ENCODE measurements around the gene TUBB6.

The TUBB6 gene

DNA sequence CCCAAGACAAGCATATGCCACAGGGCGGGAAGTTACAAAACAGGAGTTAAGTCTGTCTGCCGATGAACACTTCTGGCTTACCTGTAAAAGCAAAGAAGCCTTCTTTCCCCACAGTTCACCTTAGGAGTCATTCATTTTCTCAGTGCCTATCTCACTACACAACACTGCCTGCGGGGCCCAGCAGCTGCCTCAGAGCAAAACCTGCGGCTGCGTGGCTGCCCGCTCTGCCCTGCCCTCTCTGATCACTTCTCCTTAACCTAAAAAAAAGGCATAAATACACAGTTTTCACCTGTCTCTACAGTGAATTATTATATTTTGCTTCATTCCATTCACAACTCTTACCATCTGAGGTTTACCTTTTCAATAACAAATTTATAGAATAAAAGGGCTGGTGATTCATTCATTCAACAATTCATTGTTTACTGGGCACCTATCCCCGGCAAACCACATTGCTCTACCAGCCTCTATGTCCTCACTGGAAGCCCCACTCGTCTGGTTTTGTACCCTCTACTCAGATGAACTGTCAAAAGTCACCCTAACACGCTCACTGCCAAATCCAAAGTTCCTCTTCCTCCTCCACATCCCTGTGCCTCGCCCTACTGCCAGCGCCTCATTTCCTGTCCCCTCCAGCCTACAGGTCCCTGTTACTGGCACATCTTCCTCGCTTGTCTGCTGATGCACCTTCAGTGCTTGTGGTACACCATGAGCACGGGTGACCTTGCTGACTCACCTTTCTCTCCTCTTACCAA lies 37.6 kb downstream of the TUBB6 start:
- no peak for DNase-seq

DNA sequence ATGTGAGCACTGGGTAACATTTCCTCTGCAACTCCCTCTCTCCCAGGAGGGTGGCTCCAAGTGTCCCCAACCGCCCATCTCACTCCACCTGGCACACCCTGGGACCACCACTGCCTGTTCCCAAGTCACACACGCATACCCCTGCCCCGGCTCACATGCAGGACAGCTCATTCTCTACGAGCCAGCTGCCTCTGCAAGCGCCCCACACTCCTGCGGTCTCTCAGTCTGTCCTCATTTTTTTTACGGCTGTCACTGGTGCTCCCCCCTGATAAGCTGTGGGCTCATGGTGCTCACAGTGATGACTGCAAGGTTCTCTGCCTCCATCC lies 38.2 kb downstream of the TUBB6 start:
- no peak for DNase-seq

DNA sequence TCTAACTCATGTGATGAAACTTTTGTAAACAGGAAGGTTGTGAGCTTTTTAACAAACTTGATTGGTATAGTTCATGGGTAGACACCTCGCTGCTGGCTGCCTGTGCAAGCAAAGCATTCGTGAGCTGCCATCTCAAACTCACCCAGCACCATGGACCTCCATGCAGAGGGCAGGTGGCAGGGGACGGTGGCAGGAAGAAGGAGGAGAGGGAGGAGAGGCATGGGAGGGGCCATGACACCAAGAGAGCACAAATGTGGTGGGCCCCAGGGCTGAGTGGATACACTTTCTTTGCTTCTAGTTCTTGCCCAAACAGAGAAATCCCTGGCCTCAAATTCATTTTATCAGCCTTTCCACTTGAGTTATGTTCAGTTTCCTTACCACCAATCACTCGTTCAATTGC lies 39.9 kb downstream of the TUBB6 start:
- no peak for DNase-seq

DNA sequence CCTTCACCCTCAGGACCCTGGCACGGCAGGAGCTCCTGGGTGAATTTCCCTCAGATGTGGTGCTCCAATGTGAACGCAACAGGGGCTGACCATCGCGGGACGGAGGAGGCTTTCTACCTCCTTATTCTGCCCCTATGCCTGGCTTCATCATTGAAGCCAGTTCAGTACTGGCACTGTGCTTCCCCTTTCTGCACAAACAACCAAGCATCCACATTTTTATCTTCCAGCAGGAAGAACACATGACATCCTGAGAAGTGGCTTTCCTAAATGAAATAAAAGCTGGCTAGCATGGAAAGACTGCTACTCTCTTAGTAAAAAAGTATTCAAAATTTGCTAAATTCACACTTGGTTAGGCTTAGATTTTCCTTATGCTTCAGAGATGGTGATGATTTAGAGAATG lies 44.1 kb downstream of the TUBB6 start:
- no peak for DNase-seq

DNA sequence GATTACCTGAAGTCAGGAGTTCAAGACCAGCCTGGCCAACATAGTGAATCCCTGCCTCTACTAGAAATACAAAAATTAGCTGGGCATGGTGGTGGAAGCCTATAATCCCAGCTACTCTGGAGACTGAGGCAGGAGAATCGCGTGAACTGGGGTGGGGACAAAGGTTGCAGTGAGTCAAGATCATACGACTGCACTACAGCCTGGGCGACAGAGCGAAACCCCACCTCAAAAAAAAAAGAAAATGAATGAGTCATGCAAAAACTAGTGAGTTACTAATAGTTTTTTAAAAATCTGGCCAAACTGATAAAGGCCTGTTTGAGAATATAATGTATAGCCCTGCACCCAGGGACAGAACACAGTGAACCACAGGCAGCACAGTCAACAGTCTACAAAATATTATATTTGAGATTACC lies 51.5 kb downstream of the TUBB6 start:
- no peak for DNase-seq

DNA sequence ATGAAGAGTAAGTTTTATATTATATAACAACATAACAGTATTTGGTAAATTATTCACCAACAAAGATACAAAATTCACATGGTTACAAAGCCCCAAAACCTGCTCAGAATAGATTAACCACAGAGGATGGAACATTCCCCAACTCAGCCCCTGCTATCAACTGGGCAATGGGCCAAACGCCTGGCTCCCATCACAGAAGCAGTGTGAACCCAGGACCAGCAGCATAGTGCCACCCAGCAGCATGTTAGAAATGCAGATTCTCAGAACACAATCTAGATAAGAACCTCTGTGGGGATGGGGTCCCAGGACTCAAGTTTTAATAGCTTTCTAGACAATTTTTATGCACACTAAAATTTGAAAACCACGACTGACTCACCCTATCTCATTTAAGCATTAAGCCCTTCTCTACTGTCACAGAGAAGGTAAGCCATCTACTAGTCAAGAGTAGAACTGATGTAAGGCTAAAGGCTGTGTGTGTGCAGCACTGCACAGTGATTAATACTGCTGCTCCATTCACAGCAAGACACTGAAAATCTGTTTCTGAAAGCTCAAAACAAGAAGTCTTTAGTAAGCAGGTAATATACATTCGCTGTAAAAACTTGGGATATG lies 53.8 kb downstream of the TUBB6 start:
- no peak for DNase-seq

DNA sequence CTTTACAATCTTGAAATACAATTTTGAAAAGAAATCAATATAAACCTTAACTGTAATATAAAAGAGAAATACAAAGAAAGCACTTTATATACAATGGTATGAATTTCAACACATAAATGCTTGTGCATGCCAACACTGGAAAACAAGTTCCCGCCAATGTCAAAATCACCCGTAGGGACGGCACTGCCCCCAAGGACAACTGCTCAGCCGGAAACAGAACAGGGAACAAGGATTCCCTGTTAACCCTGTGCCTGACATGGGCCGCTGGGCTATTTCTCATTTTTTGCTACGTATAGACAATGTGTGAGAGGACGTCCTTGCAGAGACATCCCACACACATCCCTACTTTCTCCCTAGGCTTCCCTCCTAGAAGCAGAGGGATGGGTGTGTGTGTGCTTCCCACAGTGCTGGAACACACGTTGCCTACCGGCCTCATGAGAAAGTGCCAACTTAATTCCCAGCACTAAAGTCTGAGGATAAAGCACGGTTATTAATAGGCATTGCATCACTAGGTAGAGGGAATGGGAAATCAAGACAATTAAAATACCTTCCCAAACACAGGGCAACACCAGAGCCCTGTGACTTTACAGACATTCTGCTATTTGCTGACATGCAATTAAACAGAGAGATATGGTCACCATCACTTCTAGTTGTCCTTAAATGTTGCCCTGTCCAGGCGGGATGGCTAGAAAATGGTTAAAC lies 54.6 kb downstream of the TUBB6 start:
- DNase-seq: no peak

DNA sequence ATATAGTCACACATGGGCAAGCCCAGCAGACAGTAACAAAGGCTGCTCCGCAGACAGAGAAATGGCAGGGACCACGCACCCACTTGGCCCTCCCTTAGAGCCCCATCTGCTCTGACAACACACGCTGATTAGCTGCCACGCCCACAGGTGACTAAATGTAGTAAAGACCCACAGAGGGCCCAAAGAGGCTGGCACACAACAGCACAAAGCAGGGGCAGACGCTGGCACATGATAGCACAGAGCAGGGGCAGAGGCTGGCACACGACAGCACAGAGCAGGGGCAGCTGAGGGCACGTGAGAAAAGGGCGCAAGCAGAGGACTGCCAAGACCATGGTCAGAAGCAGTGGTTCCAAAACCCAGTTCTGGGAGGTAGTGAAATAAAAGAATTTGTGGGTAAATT lies 58.3 kb downstream of the TUBB6 start:
- DNase-seq: no peak

DNA sequence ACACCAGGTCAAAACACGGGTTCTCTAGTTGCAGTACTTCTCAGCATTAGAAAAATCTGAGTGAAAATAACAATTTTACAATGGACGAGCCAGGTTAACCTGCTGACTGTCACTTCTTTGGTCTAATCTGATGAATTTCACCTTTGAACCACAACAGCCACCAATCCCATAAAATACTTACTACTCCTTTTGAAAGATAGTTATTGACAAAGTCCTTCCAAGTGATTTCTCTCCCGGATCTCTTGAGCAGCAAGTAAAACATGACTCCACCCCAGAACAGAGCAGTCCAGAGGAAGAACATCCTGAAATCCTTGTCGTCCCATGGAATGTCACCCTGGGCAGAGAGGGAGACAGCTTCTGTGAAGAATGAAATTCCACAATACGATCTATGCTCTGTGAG lies 58.7 kb downstream of the TUBB6 start:
- no peak for DNase-seq

DNA sequence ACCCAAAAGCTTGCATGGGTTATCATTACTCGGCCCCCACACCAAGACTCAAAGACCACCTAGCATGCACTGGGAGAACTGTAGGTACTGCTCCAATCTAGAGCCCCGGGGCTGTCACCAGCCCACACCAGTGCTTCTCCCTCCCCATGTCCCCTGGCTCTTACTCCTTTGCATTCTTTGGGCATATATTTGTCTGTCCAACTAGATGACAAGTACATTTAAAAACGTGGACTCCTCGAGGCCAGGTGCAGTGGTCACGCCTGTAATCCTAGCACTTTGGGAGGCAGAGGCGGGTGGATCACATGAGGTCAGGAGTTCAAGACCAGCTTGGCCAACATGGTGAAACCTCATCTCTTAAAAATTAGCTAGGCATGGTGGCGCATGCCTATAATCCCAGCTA lies 61.2 kb downstream of the TUBB6 start:
- DNase-seq: no peak

DNA sequence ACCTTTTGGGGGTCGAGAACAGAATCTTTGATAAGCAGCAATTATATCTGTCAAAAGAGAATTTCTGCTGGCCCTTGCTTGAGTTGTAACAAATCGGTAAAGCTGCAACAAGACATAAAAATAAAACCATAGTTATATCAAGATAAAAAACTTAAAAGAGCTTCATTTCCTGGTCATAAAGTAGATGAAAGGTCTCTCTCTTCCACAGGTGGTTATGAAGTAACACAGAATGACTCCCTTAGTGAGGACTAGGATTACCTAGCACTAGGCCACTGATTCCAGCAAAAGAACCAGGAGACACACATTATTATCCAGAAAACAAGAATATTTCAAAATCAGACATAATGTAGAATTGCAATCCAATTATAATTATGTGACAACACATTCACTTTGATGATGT lies 63.5 kb downstream of the TUBB6 start:
- no peak for DNase-seq

DNA sequence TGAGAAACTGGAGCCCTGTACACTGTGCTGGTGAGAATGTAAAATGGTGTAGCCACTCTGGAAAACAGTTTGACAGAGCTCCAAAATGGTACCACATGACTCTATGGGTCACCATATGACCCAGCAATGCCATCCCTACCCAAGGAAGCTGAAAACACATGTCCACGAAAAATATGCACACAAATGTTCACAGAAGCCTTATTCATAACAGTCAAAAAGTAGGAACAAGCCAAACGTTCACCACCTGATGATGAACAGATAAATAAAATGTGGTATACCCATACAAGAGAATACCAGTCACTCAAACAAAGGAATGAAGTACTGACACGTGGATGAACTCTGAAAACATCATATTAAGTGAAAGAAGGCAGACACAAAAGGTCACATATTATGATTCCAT lies 64.4 kb downstream of the TUBB6 start:
- no peak for DNase-seq

DNA sequence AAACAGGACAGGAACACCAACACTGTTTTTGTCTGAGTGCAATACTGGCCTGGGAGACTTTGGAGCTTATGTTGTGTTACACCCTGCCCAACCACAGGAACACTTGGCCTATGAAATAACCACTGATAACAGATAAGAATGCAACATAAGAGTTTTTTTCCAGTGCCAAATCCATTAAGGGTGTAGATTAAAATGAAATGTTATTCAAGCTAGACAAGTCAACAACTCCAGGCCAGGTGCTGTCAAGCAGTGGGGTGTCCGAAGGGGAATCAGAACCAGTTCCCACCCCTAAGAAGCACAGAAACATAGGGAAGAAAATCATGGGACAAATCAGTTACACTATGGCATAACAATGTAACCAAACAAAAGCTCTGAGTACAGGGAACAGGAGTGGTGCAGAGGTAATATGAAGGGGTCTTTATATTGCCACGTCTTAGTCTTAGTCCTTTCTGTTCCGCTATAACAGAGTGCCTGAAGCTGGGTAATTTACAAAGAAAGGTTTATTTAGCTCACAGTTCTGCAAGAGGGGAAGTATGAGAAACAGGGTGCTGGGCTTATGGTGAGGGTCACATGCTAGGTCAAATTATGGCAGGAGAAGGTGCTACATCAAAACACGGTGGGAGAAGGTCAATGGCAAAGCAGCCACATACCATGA lies 65.2 kb downstream of the TUBB6 start:
- no peak for DNase-seq

DNA sequence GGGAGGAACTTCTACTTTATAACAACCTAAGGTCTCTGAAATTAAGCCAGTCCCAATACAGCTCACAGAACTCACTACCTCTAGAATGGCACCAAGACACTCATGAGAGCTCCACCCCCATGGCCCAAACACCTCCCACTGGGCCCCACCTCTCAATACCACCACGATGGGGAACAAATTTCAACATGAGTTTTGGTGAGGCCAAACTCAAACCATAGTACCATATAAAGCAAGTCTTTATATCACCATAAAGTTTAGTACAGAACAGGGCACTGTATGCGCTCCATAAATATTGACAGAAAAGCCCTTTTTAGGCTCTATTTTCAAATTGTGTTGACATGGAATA lies 65.7 kb downstream of the TUBB6 start:
- no peak for DNase-seq

DNA sequence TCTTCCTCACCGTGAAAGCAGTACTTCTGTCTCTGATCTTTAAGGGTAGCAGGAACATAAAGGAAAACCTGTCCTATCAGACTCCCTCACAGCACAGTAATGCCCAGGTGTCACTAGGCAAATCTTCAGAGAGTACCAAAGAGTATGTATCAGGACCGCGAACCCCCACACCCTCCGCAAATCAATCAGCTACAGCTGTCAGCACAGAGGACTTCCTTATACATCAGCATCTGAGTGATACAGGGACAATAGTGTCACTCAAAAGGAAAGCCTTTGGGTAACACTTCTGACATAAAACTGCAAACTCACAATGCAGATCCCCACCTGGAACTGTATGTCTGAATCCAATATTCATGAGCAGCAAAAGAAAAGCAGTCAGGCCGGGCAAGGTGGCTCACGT lies 66.4 kb downstream of the TUBB6 start:
- DNase-seq: no peak
